Adipocyte (in vitro differentiated cells): Measurements from ENCODE around the gene POU3F1.

Experiments
- DNase-seq: peaks from one replicate; pipeline ENCODE4 v3.0.0-alpha.2; 2015; ENCODE audit warnings: low read depth
- H3K27me3 ChIP-seq: replicated peaks from 2 replicates; pipeline ENCODE4 v1.7.0; 2013; ENCODE audit warnings: mild to moderate bottlenecking, low read length, moderate library complexity; ENCODE audit not compliant: control insufficient read depth, insufficient read depth
- H3K36me3 ChIP-seq: 2 replicates; pipeline ENCODE4 v1.7.0; 2013; ENCODE audit warnings: low read length, mild to moderate bottlenecking, moderate library complexity; ENCODE audit not compliant: control insufficient read depth, insufficient read depth, severe bottlenecking
- H3K4me1 ChIP-seq: 2 replicates; pipeline ENCODE4 v1.7.0; 2013; ENCODE audit warnings: mild to moderate bottlenecking, low read length, moderate library complexity; ENCODE audit not compliant: control insufficient read depth, insufficient read depth
- H3K4me3 ChIP-seq: 2 replicates; pipeline ENCODE4 v1.7.0; 2013; ENCODE audit warnings: mild to moderate bottlenecking, low read length, moderate library complexity
- H3K9ac ChIP-seq: 2 replicates; pipeline ENCODE4 v1.7.0; 2013; ENCODE audit warnings: mild to moderate bottlenecking, low read length, moderate library complexity
- H3K9me3 ChIP-seq: 2 replicates; pipeline ENCODE4 v1.7.0; 2013; ENCODE audit warnings: mild to moderate bottlenecking, low read length, moderate library complexity; ENCODE audit not compliant: control insufficient read depth

The POU3F1 gene

GRCh38 chr1:37998913-37999429 lies 47.6 kb downstream of the POU3F1 start:
- H3K27me3 ChIP-seq = no peaks in the 10 kb centered on the region
- no peaks in the 10 kb centered on the region for H3K9me3 ChIP-seq
- DNase-seq = no peak
- peak overlapping the region; percentile 51 for H3K4me3 ChIP-seq
- H3K36me3 ChIP-seq = peaks cover 15% of the 10 kb centered on the region
- peak overlapping the region; percentile 85 for H3K9ac ChIP-seq
- peaks cover 54% of the 10 kb centered on the region for H3K4me1 ChIP-seq

GRCh38 chr1:37998089-37998808 lies 48.3 kb downstream of the POU3F1 start:
- DNase-seq = no peak
- Histone ChIP-seq H3K9ac (peak overlapping the region; percentile 85), H3K4me1 (peaks cover 48% of the 10 kb centered on the region), H3K36me3 (peaks cover 15% of the 10 kb centered on the region), H3K27me3 (no peaks in the 10 kb centered on the region), H3K9me3 (no peaks in the 10 kb centered on the region), H3K4me3 (no peak overlapping the region)

GRCh38 chr1:37997256-37998088 lies 49.1 kb downstream of the POU3F1 start:
- Histone ChIP-seq H3K36me3 (peaks cover 15% of the 10 kb centered on the region), H3K9ac (peak overlapping the region; percentile 40), H3K9me3 (no peaks in the 10 kb centered on the region), H3K4me1 (peaks cover 48% of the 10 kb centered on the region), H3K4me3 (no peak overlapping the region), H3K27me3 (no peaks in the 10 kb centered on the region)
- no peak for DNase-seq

DNA sequence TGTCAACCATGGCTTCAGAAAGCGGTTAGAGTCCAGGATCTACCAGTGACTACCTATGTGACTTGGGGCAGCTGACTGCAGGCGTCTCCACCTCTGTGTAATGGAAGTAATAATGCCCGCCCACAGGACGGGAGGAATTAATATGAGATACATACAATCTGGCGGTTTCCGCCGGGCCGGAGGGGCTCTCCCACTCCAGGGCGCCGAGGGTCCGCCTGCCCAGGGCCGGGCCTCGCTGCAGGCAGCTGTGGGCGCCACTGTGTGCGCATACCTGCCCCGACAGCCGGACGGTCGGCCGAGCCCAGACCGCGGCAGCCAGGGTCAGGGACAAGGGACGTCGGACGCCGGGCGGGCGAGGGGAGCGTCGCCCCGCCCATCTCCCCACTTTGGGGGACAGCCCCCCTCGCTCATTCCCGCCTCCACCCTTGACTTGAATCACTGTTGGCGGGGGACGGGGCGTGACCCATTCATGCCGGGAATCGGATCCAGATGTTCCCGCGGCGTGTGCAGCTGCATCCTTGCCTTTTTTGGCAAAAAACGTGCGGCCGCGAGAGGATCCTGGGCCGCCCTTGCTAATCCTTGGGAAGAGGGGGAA lies 50.7 kb downstream of the POU3F1 start:
- Histone ChIP-seq H3K9me3 (no peaks in the 10 kb centered on the region), H3K4me3 (peak overlapping the region; percentile 80), H3K9ac (peak overlapping the region; percentile 81), H3K27me3 (no peaks in the 10 kb centered on the region), H3K4me1 (peaks cover 37% of the 10 kb centered on the region), H3K36me3 (peaks cover 15% of the 10 kb centered on the region)
- peak; percentile 93 for DNase-seq

DNA sequence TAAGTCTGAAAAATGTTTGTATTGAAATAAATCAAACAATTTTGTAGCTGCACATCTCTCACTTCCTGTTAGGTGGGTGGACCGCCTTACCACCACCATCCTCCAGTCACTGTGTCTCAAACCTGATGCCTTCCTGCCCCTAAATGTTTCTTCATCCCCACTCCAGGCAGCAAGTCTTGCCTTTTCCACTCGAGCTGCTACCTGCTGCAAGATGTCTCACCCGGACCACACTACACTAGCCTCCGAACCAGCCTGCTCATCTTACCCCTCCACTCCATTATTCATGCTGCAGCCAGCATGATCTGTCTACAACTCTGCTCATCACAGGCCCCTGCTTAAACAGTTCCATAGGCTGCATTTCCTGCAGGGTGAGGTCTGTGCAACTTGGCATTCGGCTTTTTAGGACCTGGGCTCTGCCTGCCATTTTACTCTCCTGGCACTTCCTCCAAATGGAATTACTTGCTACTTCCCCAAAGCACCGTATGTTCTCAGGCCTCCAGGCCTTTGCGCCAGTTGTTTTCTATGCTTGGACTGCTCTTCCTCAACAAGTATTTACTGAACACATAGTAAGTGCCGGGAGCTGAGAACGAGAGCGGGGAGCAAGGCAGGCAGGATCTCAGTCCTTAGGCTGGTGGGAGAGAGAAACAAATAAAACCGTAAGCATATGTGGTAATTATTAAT lies 51.6 kb downstream of the POU3F1 start:
- H3K36me3 ChIP-seq = peaks cover 15% of the 10 kb centered on the region
- H3K9me3 ChIP-seq = no peaks in the 10 kb centered on the region
- no peak for DNase-seq
- peaks cover 31% of the 10 kb centered on the region for H3K4me1 ChIP-seq
- H3K27me3 ChIP-seq = no peaks in the 10 kb centered on the region
- peak overlapping the region; percentile 80 for H3K4me3 ChIP-seq
- peak overlapping the region; percentile 81 for H3K9ac ChIP-seq
